HL-60/S4 (cell line): Measurements from ENCODE around the gene RAB33B.
"Not testable (repeated sequence)": the region's sequence is repeated elsewhere in the genome, so short reads cannot be mapped to it uniquely, and the experiment has no call there.

Source experiments
- in situ Hi-C: fragments of 300-500 bp; cut with MboI; formaldehyde crosslinking; loops from 2 replicates; pipeline ENCODE4 v1.14.3; 2022; ENCODE audit warnings: low sequenced_read_pairs

RAB33B gene

DNA sequence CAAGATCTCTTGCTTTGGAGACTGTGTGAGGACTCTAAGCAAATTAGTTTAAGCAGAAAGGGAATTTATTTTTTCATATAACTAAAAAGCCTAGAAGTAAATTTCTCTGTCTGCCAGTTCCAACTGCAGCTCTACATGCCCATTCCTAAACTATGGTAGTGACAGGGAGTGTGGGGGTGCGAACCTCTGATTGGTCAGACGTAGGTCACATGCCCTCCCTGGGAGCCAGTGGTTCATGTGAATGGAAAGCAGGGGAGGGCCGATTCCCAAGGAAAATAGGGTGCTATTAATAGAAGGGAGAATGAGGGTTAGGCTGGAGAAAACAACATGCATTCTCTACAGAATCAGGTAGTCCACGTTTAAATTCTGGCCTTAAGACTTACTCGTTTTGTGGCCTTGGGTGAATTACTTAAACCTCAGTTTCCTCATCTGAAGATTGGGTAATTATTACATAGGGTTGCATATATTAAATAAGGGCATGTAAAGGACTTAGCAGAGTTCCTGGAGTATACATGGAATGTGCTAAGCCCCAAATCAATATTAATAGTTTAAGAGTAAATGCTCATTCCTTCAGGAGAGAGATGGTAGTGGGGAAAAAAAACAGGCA lies 7.2 kb downstream of the RAB33B start:
- in situ Hi-C loops, result no loop called here

DNA sequence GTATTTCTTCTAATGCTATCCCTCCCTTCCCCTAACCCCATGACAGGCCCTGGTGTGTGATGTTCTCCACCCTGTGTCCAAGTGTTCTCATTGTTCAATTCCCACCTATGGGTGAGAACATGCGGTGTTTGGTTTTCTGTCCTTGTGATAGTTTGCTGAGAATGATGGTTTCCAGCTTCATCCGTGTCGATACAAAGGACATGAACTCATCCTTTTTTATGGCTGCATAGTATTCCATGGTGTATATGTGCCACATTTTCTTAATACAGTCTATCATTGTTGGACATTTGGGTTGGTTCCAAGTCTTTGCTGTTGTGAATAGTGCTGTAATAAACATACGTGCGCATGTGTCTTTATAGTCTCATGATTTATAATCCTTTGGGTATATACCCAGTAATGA lies 10.6 kb downstream of the RAB33B start:
- in situ Hi-C loops, result not testable (repeated sequence)

DNA sequence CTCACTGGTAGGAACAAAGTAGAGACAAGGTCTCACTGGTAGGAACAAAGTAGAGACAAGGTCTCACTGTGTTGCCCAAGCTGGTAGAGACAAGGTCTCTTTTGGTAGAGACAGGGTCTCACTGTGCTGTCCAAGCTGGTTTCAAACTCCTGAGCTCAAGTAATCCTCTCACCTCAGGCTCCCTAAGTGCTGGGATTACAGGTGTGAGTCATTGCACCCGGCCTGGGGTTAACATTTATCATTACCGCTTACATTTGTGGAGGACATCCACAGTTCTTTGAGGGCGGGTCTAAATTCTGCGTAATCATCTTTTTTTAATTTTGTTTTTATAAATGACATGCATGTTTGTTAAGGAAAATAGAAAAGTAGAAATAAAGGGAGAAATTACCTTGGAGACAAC lies 12.0 kb downstream of the RAB33B start:
- in situ Hi-C loops, result no loop called here

DNA sequence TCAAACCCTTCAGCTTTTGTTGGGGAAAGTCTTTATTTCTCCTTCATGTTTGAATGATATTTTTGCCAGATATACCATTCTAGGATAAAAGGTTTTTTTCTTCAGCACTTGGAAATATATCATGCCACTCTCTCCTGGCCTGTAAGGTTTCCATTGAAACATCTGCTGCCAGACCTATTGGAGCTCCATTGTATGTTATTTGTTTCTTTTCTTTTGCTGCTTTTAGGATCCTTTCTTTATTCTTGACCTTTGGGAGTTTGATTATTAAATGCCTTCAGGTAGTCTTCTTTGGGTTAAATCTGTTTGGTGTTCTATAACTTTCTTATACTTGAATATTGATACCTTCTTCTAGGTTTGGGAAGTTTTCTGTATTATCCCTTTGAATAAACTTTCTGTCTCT lies 14.8 kb downstream of the RAB33B start:
- in situ Hi-C loops, result not testable (repeated sequence)

GRCh38 chr4:139469216-139469615 lies 15.3 kb downstream of the RAB33B start:
- in situ Hi-C loops, result no loop called here

- in situ Hi-C loops, result no loop called here
Measured at GRCh38 chr4:139469869-139470268, 15.9 kb downstream of the RAB33B start.

DNA sequence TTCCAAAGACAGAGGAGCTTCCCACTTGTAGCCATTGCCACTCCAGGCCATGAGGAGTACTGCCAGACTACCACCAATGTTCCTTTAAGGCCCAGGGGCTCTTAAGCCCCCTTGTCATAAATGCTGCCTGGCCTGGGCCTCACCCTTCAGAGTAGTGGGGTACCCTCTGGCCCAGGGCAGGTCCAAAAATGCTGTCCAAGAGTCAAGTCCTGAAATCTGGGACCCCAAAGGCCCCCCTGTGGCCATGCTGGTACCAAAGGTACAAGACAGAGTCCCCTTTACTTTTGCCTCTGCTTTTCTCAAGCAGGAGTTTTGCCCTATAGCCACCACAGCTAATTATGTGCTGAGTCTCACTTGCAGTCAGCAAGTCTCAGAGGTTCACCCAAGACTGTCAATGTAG lies 16.4 kb downstream of the RAB33B start:
- in situ Hi-C loops, result no loop called here

- in situ Hi-C loops, result no loop called here
Measured at GRCh38 chr4:139470997-139471665, 17.2 kb downstream of the RAB33B start.

DNA sequence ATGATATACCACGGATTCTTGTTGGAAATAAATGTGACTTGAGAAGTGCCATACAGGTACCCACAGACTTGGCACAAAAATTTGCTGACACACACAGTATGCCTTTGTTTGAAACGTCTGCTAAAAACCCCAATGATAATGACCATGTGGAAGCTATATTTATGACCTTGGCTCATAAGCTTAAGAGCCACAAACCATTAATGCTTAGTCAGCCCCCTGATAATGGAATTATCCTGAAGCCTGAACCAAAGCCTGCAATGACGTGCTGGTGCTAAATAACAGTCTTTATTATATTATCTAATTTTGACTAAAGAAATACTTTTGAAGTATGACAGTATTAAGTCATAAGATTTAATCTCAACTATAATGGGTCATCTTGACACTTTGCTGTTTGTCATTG lies 18.9 kb downstream of the RAB33B start:
- in situ Hi-C loops, result no loop called here

DNA sequence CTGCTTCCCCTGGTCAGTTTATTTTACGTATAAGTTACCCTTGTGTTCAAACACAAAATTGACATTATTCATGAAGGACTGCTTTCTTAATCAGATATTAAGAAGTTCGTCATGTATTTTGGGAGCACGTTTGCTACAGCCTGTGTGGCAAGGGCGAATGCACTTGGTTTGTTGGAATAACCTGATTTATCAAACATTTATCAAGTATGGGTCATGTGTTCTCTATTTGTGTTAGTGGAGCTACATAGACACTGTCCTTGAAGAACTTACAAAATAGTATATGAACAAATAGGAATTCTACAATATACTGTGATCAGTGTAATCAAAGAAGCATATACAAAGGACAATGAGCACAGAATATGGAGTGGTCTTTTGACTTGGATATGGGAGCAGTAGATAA lies 22.4 kb downstream of the RAB33B start:
- in situ Hi-C loops, result no loop called here

GRCh38 chr4:139481465-139481864 lies 27.5 kb downstream of the RAB33B start:
- in situ Hi-C loops, result no loop called here

- in situ Hi-C loops, result no loop called here
Measured at GRCh38 chr4:139483000-139483399, 29.1 kb downstream of the RAB33B start.

DNA sequence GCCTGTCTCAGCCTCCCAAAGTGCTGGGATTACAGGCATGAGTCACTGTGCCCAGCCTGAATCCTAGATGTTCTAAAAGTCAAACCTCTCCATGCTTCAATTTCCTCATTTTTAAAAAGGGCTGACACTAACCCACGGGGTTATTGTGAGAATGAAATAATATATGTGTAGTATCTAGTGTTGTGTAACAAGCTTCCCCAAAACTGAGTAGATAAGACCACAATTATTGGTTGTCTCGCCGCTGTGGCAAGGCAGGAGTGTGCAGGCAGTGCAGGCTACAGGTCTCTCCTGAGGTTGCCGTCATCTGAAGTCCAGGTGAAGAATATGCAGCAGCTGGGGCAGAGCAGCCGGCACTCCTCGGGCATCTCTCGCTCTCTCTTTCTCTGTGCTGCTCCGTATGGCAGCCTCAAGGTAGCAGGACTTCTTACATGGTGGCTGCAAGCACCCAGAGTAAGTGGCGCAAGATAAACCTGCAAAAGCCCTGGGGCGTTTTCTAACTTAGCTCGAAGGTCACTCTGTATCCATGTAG lies 30.9 kb downstream of the RAB33B start:
- in situ Hi-C loops, result no loop called here

DNA sequence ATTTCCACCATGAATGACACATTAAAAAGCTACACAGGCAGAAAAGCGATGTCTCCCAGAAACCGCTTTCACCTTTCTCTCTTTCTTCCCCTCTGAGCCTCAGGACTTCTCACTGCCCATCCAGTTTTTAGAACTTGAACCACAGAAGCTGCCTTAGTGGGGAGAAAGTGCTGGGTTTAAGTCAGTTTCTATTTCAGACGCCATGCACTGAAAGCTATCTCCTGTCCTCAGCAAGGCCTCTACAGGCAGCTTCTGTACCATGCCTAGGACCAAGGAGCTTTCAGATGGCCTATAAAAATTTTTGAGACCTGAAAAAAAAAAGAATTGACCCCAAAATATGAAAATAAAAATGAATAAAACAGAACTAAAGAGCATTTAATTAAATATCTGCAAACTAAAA lies 34.5 kb downstream of the RAB33B start:
- in situ Hi-C loops, result no loop called here

GRCh38 chr4:139489638-139490037 lies 35.7 kb downstream of the RAB33B start:
- in situ Hi-C loops, result no loop called here

- in situ Hi-C loops, result no loop called here
Measured at GRCh38 chr4:139492429-139492828, 38.5 kb downstream of the RAB33B start.

- in situ Hi-C loops, result no loop called here
Measured at GRCh38 chr4:139493176-139493575, 39.3 kb downstream of the RAB33B start.

GRCh38 chr4:139499186-139499585 lies 45.3 kb downstream of the RAB33B start:
- in situ Hi-C loops, result no loop called here

- in situ Hi-C loops, result no loop called here
Measured at GRCh38 chr4:139501117-139501516, 47.2 kb downstream of the RAB33B start.

DNA sequence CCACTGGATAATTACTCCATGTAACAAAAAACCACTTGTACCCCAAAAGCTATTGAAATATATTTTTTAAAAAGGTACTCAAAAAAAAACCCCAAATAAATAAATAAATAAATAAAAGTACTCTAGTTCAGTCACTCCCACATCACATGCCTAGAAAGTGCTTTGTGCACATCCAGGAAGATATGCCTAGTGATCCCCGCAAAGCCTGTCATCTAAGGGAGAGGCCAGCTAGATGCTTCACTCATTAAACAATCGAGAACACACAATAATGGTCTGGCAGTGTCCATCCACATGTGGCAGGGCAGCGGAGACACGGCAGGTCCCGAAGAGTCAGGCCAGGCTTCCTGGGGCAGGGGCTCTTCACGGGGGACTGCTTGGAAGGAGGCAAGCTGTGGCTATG lies 47.6 kb downstream of the RAB33B start:
- in situ Hi-C loops, result no loop called here

DNA sequence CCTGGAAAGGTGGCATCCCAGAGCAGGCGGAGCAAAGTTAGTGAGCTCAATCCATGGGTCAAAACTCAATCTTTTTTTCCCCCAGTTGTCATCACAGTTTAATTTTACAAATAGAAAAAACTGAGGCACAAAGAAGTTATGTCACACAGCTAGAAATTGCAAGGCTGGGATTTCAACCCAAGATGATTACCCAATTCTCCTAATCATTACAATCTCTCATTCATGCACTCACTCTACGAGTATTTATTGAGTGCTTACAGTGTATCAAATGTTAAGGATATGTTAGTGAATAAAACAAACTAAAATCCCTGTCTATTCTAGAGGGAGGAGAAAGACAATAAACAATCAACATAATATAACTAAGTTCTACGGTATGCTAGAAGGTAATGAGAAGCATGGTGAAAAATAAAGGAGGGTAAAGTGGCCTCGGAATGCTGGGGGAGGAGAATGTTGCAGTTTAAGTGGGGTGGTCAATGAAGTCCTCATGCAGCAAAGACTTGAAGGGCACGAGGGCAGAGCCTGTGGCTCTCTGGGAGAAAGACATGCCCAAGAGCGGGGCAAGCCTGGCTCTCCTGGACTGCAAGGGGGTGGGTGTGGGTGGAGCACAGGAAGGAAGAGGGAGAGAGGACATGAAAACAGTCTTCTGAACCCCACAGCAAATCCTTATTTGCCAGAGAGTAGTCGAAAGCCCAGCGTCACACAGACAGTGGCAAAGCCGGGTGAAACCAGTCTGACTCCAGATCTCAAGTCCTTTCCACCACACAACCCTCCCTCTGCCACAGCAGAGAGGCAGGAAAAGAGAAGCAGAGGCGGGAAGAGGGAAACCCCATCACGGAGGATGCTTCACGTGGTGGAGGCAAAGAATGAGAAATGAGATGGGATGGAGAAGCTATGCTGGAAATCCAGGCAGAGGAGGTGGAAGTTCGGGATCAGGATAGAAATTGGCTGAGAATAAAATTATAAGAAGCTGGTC lies 48.3 kb downstream of the RAB33B start:
- in situ Hi-C loops, result no loop called here
